Lower leg skin (tissue), 3 donors: ENCODE results near the gene CUL7.

Experiments used
- CTCF ChIP-seq, 3 donors: fragments of 450-650 bp; IDR thresholded peaks; one replicate each; pipeline ENCODE4 v1.5.1; 2016; ENCODE audit warnings: antibody characterized with exemption in 3 of 3, mild to moderate bottlenecking in 3 of 3, moderate library complexity in 2 of 3
- POLR2A ChIP-seq, 2 donors: fragments of 450-650 bp; IDR thresholded peaks; one replicate each; pipeline ENCODE4 v1.6.1; 2016 to 2017; ENCODE audit warnings: antibody characterized with exemption in 2 of 2, mild to moderate bottlenecking in 1 of 2, moderate library complexity in 1 of 2

- TF ChIP-seq CTCF (IDR thresholded peaks at IDR 0.05) (no peak), POLR2A (IDR thresholded peaks at IDR 0.05) (no peak)
These were observed 47.8 kb downstream of the CUL7 start for GRCh38 chr6:43005844-43006243.
